GM10248 (cell line): ENCODE data around the gene LRRC7.
A peak's percentile ranks its signal among the peaks of the same experiment; 100 is the strongest.

ENCODE experiments used
- CTCF ChIA-PET: fragments of 300-600 bp; sonication (Branson Sonifier 250); formaldehyde crosslinking; extraction: SDS; loops from one replicate; lab custom pipeline; 2021; ENCODE audit warnings: antibody characterized with exemption; lab: Yijun Ruan, JAX
- POLR2A ChIA-PET: fragments of 350-650 bp; sonication (Branson Sonifier 250); formaldehyde crosslinking; extraction: SDS; loops from one replicate; lab custom pipeline; 2020; ENCODE audit warnings: antibody characterized with exemption; lab: Yijun Ruan, JAX
- DNase-seq: peaks from one replicate; pipeline ENCODE4 v3.0.0; 2012; ENCODE audit errors: extremely low spot score
- CTCF ChIP-seq: IDR thresholded peaks from 2 replicates; pipeline ENCODE4 v1.5.1; 2012; ENCODE audit warnings: mild to moderate bottlenecking, low read depth; ENCODE audit errors: extremely low read depth, missing control alignments, control extremely low read depth

The LRRC7 gene

DNA sequence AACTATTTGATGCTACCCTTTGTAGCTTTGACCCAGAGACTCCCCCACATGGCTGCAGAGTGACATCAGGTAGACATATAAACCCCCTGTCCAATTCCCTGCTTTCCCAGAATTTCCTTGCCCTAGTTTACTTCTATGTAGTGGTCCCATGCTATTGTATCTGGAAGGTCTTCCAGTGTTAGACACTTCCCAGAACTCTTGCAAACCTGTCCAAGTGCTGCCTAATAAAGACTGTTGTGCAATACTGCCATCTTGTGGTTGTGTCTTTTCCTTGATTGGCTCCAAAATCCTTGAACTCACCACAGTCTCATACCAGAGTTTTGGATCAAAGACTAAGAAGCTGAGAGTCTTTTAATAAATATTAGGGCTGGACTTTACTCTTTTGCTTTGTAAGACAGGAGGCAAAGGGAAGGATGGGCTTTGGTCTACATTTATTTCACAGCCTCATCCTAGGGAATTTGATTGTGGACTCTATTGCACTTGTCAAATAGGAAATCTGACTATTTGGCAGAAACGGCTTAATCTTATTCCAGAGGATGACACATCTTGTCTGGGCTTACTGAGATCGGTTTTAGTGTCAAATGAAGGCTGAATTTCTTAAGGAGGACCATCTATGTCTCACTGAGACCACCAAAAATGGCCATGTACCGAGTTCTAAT is 169.9 kb downstream of the LRRC7 start:
- CTCF ChIA-PET = interaction anchor here (0.6 to 4.6 kb wide), 37 partner anchors 8 to 1978 kb away, joined by 3 to 45 read pairs (median 4); partner anchors contain the start of gene DEPDC1
- POLR2A ChIA-PET = no interaction called here
- peak; percentile 10 for DNase-seq
- TF ChIP-seq CTCF = peak; percentile 50

DNA sequence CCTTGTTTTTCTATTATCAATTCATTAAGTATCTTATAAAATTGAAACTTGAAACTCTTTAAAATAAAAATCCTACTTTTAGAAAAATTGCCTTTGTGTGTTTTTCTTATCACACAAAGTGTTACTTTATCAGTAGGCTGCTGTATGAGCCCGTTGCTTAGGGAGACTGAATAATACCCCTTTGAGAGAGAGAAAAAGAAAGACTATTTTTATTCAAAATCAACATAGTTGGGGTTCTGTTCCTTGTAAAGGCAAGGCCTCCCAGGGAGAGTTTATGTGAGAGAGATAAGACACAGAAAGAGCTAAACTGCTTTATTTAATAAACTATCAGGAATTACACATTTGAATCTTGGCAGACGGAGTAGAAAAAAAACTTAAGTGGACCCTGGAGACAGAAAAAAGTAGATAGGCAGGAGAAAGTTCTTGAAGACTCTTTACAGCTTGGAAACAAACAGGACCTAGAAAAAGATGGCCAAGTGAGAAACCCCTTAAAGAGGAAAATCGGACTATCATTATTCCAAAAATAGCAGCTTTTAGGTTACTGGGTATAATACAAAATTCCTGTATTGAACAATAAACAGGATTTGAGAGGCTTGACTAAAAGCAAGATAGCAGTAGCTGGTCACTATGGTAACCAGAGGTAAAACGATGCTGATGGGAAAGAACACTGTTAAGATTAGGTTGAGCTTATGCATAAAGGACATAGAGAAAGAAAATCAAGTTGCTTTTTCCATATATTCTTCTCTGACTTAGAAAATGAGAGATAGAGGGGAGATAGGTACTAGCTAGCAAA is 170.9 kb downstream of the LRRC7 start:
- ChIA-PET POLR2A (no interaction called here), CTCF (interaction anchor here (0.7 to 4.6 kb wide), 26 partner anchors 12 to 1979 kb away, joined by 3 to 45 read pairs (median 4); no protein-coding TSS in a partner anchor)
- DNase-seq = no peak
- no peak for TF ChIP-seq CTCF

DNA sequence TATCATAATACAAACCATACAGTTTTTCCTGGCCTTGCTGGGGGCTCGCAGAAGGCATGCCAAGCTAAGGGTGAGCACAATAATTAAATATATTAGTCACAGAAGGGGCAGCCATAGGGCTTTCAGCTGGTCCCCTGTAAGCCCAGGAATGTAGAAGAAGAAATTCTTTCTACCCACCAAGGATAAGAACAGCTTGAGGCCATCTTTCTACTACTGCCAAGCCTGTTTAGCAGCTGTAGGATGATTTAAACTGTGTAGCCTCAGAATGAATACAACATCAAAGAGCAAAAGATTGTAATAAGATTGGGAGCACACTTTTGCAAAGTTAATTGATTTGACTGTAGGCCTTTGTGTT is 171.5 kb downstream of the LRRC7 start:
- TF ChIP-seq CTCF = no peak
- ChIA-PET POLR2A (no interaction called here), CTCF (interaction anchor here (1.2 to 4.6 kb wide), 11 partner anchors 10 to 1626 kb away, joined by 3 to 45 read pairs (median 8); no protein-coding TSS in a partner anchor)
- no peak for DNase-seq

DNA sequence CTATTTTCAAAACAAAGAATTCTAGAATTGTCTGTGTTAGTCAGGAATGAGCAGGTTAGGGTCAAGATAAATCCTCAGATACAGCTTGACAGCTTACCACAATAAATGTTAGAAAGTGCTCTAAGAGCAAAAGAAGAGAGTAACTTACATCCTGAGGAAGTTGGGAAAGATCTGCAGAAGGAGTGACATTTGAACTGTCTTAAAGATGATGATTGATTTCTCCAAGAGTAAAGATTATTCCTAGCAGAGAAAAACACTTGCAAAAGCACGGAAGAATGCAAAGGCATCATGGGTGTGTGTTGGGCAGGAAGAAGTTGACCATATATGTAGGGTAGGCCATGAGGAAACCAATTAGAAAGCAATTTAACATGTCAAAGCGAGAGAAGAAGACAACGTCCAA is 175.4 kb downstream of the LRRC7 start:
- CTCF ChIA-PET = no interaction called here
- no peak for DNase-seq
- no peak for TF ChIP-seq CTCF
- POLR2A ChIA-PET = no interaction called here

DNA sequence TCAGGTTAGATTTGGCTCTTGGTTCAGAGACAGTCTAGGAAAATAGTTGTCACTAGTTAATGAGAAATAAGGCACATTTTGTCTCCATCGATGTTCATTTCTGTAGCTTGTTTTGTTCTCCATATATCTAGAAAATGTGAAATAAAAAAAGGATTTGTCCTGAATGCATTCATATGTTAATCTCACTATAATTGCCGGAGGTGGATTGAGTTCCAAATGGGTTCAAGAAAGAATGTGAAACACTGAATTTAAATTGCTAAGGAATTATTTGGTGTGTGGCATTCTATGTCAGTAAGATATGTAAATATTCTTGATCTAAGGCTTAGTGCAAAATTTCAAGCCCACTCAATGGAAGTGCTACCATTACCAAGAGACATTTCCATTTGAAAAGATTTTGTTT is 176.7 kb downstream of the LRRC7 start:
- ChIA-PET CTCF (no interaction called here), POLR2A (no interaction called here)
- TF ChIP-seq CTCF = no peak
- DNase-seq = no peak

DNA sequence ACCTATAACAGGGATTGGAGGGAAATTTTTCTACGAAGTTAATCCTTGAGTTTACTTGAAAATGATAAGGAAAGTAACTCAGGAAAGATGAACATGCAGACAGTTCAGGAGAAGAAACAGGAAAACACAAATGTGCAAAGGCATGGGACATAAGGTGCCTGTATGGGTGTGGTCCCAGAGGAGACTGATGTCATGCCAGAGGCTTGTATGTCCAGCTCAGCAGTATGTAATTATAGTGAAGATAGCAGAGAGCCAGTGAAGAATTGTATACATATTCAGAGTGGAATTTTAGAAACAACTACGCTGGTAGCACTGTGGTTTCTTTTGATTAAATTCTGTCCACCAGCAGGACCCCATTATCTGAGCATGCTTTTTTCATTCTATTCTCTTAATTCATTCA is 179.5 kb downstream of the LRRC7 start:
- ChIA-PET CTCF (no interaction called here), POLR2A (no interaction called here)
- DNase-seq = no peak
- TF ChIP-seq CTCF = no peak
